Measurements from ENCODE around the gene NEGR1. TPM values are rescaled to one million over a fixed set of nuclear protein-coding genes. Genes with fewer than 3 reads are reported as not detected.

NEGR1 gene
- total RNA-seq, 1 donor from 2014 or later: 9.7 TPM

DNA sequence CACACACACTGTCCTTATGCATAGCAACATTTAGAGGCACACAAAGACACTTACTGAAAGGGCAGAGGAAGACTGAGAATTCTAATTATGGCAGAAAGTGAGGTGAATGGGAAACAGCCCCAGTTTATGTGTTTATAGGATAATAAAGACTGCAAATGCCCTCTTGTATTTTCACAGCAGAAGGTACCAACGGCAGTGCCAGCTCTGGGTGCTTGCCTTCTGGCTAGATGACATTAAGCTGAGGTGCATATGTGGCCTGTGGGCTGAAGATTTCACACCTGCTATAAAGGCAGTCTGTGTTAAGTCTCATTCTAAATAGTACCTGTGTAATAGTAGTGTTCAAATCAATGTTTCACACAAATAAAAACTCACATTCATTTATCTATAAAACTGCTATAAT is 854.3 kb downstream of the NEGR1 start:
- DNase-seq: no peak
- Histone ChIP-seq H3K27ac (replicated peaks) (no peak overlapping the region), H3K9me3 (replicated peaks) (no peaks in the 10 kb centered on the region), H3K4me3 (no peak overlapping the region), H3K4me1 (no peaks in the 10 kb centered on the region), H3K36me3 (no peaks in the 10 kb centered on the region), H3K27me3 (ENCODE audit: low read depth) (no peaks in the 10 kb centered on the region)
- TF ChIP-seq CTCF (IDR thresholded peaks at IDR 0.05; ENCODE audit: borderline replicate concordance): no peak
- intact Hi-C loops (cut with micrococcal nuclease): no loop called here

- no peak overlapping the region for H3K27ac ChIP-seq (replicated peaks)
- DNase-seq: no peak
- no peaks in the 10 kb centered on the region for H3K9me3 ChIP-seq (replicated peaks)
- no peaks in the 10 kb centered on the region for H3K27me3 ChIP-seq (ENCODE audit: low read depth)
- H3K4me3 ChIP-seq: no peak overlapping the region
- H3K4me1 ChIP-seq: no peaks in the 10 kb centered on the region
- intact Hi-C loops (cut with micrococcal nuclease): no loop called here
- no peaks in the 10 kb centered on the region for H3K36me3 ChIP-seq
- TF ChIP-seq CTCF (IDR thresholded peaks at IDR 0.05; ENCODE audit: borderline replicate concordance): no peak
Measured at GRCh38 chr1:71427066-71427465, 855.3 kb downstream of the NEGR1 start.

DNA sequence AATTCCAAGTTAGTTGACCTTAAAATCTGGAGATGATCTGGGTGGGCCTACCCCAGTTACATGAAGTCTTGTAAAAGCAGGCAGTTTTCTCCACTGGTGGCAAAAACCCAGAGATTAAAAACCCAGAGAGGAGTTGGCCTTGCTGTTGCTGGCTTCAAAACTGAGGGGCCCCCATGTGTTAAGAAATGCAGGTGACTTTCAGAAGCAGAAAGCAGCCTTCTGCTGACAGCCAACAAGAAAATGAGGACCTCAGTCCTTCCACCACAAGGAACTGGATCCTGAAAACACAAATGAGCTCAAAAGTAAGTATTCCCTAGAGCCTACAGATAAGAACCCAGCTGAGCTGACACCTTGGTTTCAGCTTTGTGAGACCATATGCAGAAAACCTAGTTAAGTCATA is 857.8 kb downstream of the NEGR1 start:
- H3K4me3 ChIP-seq: no peak overlapping the region

GRCh38 chr1:71422221-71422620 is 860.1 kb downstream of the NEGR1 start:
- Histone ChIP-seq H3K27ac (replicated peaks) (no peak overlapping the region), H3K4me3 (no peak overlapping the region), H3K27me3 (ENCODE audit: low read depth) (no peaks in the 10 kb centered on the region), H3K36me3 (no peaks in the 10 kb centered on the region), H3K4me1 (no peaks in the 10 kb centered on the region), H3K9me3 (replicated peaks) (no peaks in the 10 kb centered on the region)
- no peak for TF ChIP-seq CTCF (IDR thresholded peaks at IDR 0.05; ENCODE audit: borderline replicate concordance)
- no peak for DNase-seq
- intact Hi-C loops (cut with micrococcal nuclease): no loop called here

More for the DNA sequence above, 857.8 kb downstream of the NEGR1 start:
- TF ChIP-seq CTCF (IDR thresholded peaks at IDR 0.05; ENCODE audit: borderline replicate concordance): no peak
- no peaks in the 10 kb centered on the region for H3K36me3 ChIP-seq
- H3K27ac ChIP-seq (replicated peaks): no peak overlapping the region
- intact Hi-C loops (cut with micrococcal nuclease): no loop called here
- H3K9me3 ChIP-seq (replicated peaks): no peaks in the 10 kb centered on the region
- no peak for DNase-seq
- no peaks in the 10 kb centered on the region for H3K27me3 ChIP-seq (ENCODE audit: low read depth)
- no peaks in the 10 kb centered on the region for H3K4me1 ChIP-seq

GRCh38 chr1:71417421-71417820 is 864.9 kb downstream of the NEGR1 start:
- Histone ChIP-seq H3K4me1 (no peaks in the 10 kb centered on the region), H3K27me3 (ENCODE audit: low read depth) (no peaks in the 10 kb centered on the region), H3K4me3 (no peak overlapping the region), H3K9me3 (replicated peaks) (no peaks in the 10 kb centered on the region), H3K36me3 (no peaks in the 10 kb centered on the region), H3K27ac (replicated peaks) (no peak overlapping the region)
- no peak for DNase-seq
- intact Hi-C loops (cut with micrococcal nuclease): no loop called here
- TF ChIP-seq CTCF (IDR thresholded peaks at IDR 0.05; ENCODE audit: borderline replicate concordance): no peak

GRCh38 chr1:71414179-71414578 is 868.2 kb downstream of the NEGR1 start:
- H3K4me3 ChIP-seq: no peak overlapping the region
- TF ChIP-seq CTCF (IDR thresholded peaks at IDR 0.05; ENCODE audit: borderline replicate concordance): no peak
- H3K27ac ChIP-seq (replicated peaks): no peak overlapping the region
- DNase-seq: no peak
- intact Hi-C loops (cut with micrococcal nuclease): no loop called here
- H3K4me1 ChIP-seq: no peaks in the 10 kb centered on the region
- H3K36me3 ChIP-seq: no peaks in the 10 kb centered on the region
- no peaks in the 10 kb centered on the region for H3K27me3 ChIP-seq (ENCODE audit: low read depth)
- no peaks in the 10 kb centered on the region for H3K9me3 ChIP-seq (replicated peaks)

Data from left ventricle myocardium inferior (tissue), 1 donor.